PC-3 (cell line): ENCODE results near the gene TAF1B. TPM values are rescaled to one million over a fixed set of nuclear protein-coding genes. Genes with fewer than 3 reads are reported as not detected.

Source experiments
- ATAC-seq: fragments of 200-7000 bp; cut with Tn5 transposase; 2 replicates; pipeline ENCODE4 v1.9.1; 2020; ENCODE audit warnings: mild to moderate bottlenecking, moderate library complexity
- BruUV-seq: library from RNA; stranded (reverse); fragments of 400-500 nt; replicated peaks from 2 replicates; lab custom pipeline; 2021; lab: Mats Ljungman, UMichigan
- CTCF ChIA-PET: fragments of 300-600 bp; sonication (Branson Sonifier 250); formaldehyde crosslinking; loops from one replicate; lab custom pipeline; 2022; ENCODE audit warnings: antibody characterized with exemption; lab: Charles Lee
- POLR2A ChIA-PET: fragments of 300-600 bp; sonication (Branson Sonifier 250); formaldehyde crosslinking; loops from one replicate; lab custom pipeline; 2022; ENCODE audit warnings: antibody characterized with exemption; ENCODE audit not compliant: unreplicated experiment; lab: Charles Lee
- DNase-seq: peaks from one replicate; pipeline ENCODE4 v3.0.0-alpha.2; 2015
- H2AFZ ChIP-seq: fragments of 300-600 bp; sonication (generic); 2 replicates; pipeline ENCODE4 v1.6.0; 2016; ENCODE audit warnings: antibody characterized with exemption, low read length
- H3F3A ChIP-seq: fragments of 300-600 bp; sonication (generic); one replicate; pipeline ENCODE4 v1.6.0; 2017; ENCODE audit warnings: antibody characterized with exemption, low read length, control low read depth, mild to moderate bottlenecking; ENCODE audit not compliant: unreplicated experiment
- H3K27ac ChIP-seq: fragments of 300-600 bp; sonication (generic); 2 replicates; pipeline ENCODE4 v1.5.1; 2016; ENCODE audit warnings: mild to moderate bottlenecking, low read length
- H3K27me3 ChIP-seq: fragments of 300-600 bp; sonication (generic); 2 replicates; pipeline ENCODE4 v1.6.1; 2016; ENCODE audit warnings: low read length, mixed read lengths
- H3K36me3 ChIP-seq: fragments of 300-600 bp; sonication (generic); 2 replicates; pipeline ENCODE4 v1.6.1; 2016; ENCODE audit warnings: low read depth, mixed run types, low read length, mixed read lengths
- H3K4me1 ChIP-seq: fragments of 300-600 bp; sonication (generic); 2 replicates; pipeline ENCODE4 v1.5.1; 2016; ENCODE audit warnings: low read length; ENCODE audit not compliant: insufficient read depth
- H3K4me2 ChIP-seq: fragments of 300-600 bp; sonication (generic); 2 replicates; pipeline ENCODE4 v1.6.0; 2016; ENCODE audit warnings: low read length
- H3K4me3 ChIP-seq: fragments of 300-600 bp; sonication (generic); 2 replicates; pipeline ENCODE4 v1.5.1; 2016; ENCODE audit warnings: mild to moderate bottlenecking, low read length, mixed read lengths
- H3K79me2 ChIP-seq: fragments of 300-600 bp; sonication (generic); 2 replicates; pipeline ENCODE4 v1.6.1; 2017; ENCODE audit warnings: low read length, mixed read lengths
- H3K9ac ChIP-seq: fragments of 300-600 bp; sonication (generic); 2 replicates; pipeline ENCODE4 v1.6.0; 2016; ENCODE audit warnings: mild to moderate bottlenecking, low read length
- H3K9me2 ChIP-seq: fragments of 300-600 bp; sonication (generic); replicated peaks from 2 replicates; pipeline ENCODE4 v1.6.1; 2016; ENCODE audit warnings: mixed run types, low read length, mixed read lengths
- H3K9me3 ChIP-seq: fragments of 300-600 bp; sonication (generic); 2 replicates; pipeline ENCODE4 v1.6.1; 2016; ENCODE audit warnings: low read length, mixed read lengths
- H4K20me1 ChIP-seq: fragments of 300-600 bp; sonication (generic); 2 replicates; pipeline ENCODE4 v1.6.1; 2016; ENCODE audit warnings: low read length, mixed read lengths
- CTCF ChIP-seq: fragments of 300-600 bp; sonication (generic); conservative IDR thresholded peaks from 2 replicates; pipeline ENCODE4 v1.5.1; 2017; ENCODE audit warnings: antibody characterized with exemption, low read depth, mild to moderate bottlenecking, low read length
- EZH2 ChIP-seq: fragments of 300-600 bp; sonication (generic); IDR thresholded peaks from one replicate; pipeline ENCODE4 v1.6.1; 2017; ENCODE audit warnings: antibody characterized with exemption, mild to moderate bottlenecking, low read length; ENCODE audit not compliant: unreplicated experiment
- EZH2phosphoT487 ChIP-seq: fragments of 300-600 bp; sonication (generic); IDR thresholded peaks from 2 replicates; pipeline ENCODE4 v1.6.1; 2018; ENCODE audit warnings: mild to moderate bottlenecking, antibody characterized with exemption, low read length, borderline replicate concordance
- intact Hi-C: fragments of 100-400 bp; cut with micrococcal nuclease; formaldehyde crosslinking; loops from 2 replicates; pipeline ENCODE4 v1.9.0; 2023
- total RNA-seq: library from RNA; depleted of rRNA; stranded (reverse); fragments of >200 nt; gene quantifications from 2 replicates; pipeline ENCODE4 v1.2.3, GENCODE V29; 2014

TAF1B gene
- total RNA-seq, 1 experiment from 2014 or later: 39.5 TPM

DNA sequence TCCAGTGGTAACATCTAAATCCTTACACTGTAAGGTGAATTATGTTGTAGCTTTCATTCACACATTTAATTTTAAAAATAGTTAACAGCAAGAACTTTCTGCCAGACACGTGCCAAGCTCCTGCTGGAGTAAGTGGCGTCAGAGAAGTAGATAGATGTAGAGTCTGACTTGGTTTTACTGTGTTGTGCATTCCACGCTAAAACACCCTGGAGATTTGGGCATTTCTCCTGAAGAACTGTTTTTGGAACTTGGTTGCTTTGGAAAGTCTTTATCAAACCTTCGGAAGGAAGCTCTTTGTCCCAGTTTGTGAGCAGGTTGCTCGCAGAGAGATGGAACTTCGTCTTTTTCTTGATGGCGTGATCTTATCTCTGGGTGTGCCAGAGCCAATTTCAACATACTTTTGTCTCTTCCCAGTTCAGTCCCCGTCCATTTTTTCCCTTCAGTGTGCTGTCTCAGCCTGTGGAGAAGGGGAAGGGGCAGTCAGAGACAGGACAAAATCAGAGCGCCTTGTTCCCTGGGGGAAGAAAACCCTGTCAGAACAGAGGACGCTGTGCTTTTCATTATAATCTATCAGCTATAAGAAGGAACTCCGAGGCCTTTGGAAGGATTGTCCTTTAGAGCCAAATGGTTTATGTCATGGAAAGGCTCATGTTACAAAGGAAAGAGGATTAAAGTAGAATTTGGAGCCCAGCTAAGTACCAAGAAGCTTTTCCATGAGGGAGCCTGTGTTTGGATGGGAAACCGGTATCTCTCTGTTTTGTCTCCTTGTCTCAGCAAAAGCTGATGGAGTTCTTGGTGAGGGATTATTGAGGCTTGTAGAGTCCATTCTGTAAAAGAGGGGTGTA lies 127.1 kb downstream of the TAF1B start:
- H2AFZ ChIP-seq: no peak overlapping the region
- H3K9me2 ChIP-seq: no peaks in the 10 kb centered on the region
- intact Hi-C loops: no loop called here
- no peak overlapping the region for H3K9ac ChIP-seq
- ChIA-PET POLR2A (no interaction called here), CTCF (no interaction called here)
- no peaks in the 10 kb centered on the region for H3K36me3 ChIP-seq
- no TSS peak for BruUV-seq
- no peaks in the 10 kb centered on the region for H3K9me3 ChIP-seq
- no peak overlapping the region for H3K4me3 ChIP-seq
- no peak overlapping the region for H3K27ac ChIP-seq
- H3K4me1 ChIP-seq: peaks cover 53% of the 10 kb centered on the region
- ATAC-seq (no peak), DNase-seq (no peak)
- H3F3A ChIP-seq: no peaks in the 10 kb centered on the region
- H3K27me3 ChIP-seq: no peaks in the 10 kb centered on the region
- no peaks in the 10 kb centered on the region for H4K20me1 ChIP-seq
- TF ChIP-seq EZH2phosphoT487 (no peak), CTCF (no peak), EZH2 (no peak)
- H3K4me2 ChIP-seq: no peak overlapping the region
- H3K79me2 ChIP-seq: no peaks in the 10 kb centered on the region

DNA sequence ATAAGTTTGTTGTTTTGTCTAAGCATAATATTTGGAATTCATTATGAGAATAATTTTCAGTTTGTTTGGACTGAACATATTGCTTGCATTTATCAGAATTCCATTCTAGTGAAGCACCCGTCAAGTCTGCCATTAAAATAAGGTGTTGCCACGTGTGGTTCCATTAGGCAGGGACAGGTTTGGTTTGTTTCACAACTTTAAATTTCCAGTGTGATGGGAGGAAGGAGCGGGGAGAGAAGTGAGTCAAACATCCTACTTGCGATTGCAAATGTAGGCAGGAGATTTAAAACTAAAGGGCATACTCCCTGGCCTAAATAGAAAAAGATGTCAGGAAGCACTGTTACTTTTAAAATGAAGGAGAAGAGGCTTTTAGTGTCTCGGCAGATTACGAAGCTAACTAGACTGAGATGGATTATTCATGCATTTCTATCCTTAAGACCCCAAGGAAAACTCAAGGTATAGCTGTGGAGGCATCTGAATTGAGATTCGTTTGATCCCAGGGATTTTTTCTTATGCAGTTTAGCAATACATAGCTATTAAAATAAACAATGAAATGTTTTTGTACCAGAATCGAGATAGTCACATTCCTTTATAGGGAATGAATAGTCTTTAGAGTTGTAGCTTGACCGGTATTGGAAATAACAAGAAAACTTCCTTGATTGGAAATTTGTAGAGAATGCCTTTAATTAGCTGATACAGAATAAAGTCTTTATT lies 128.0 kb downstream of the TAF1B start:
- Histone ChIP-seq H3K4me1 (peaks cover 60% of the 10 kb centered on the region), H3K27me3 (no peaks in the 10 kb centered on the region), H3K4me2 (no peak overlapping the region), H2AFZ (no peak overlapping the region), H3K4me3 (no peak overlapping the region), H3K79me2 (no peaks in the 10 kb centered on the region), H3K27ac (no peak overlapping the region), H3K9me3 (no peaks in the 10 kb centered on the region), H3K36me3 (no peaks in the 10 kb centered on the region), H3F3A (no peaks in the 10 kb centered on the region), H3K9me2 (no peaks in the 10 kb centered on the region), H4K20me1 (no peaks in the 10 kb centered on the region), H3K9ac (no peak overlapping the region)
- DNase-seq (peak; percentile 54), ATAC-seq (no peak)
- intact Hi-C loops: no loop called here
- CTCF ChIA-PET: interaction anchor here (0.6 kb wide), 1 partner anchor 437 kb away, joined by 5 read pairs; no protein-coding TSS in a partner anchor
- no TSS peak for BruUV-seq
- TF ChIP-seq CTCF: no peak
- no peak for TF ChIP-seq EZH2
- TF ChIP-seq EZH2phosphoT487: no peak
- POLR2A ChIA-PET: no interaction called here
